SKM-1 (cell line): ENCODE measurements around the gene TBL3.
A peak's percentile ranks its signal among the peaks of the same experiment; 100 is the strongest.
"Not testable (repeated sequence)": the region's sequence is repeated elsewhere in the genome, so short reads cannot be mapped to it uniquely, and the experiment has no call there.

ENCODE experiments used
- DNase-seq: peaks from one replicate; lab custom pipeline; 2025; ENCODE audit not compliant: unreplicated experiment; lab: John Stamatoyannopoulos, UW

The TBL3 gene

DNA sequence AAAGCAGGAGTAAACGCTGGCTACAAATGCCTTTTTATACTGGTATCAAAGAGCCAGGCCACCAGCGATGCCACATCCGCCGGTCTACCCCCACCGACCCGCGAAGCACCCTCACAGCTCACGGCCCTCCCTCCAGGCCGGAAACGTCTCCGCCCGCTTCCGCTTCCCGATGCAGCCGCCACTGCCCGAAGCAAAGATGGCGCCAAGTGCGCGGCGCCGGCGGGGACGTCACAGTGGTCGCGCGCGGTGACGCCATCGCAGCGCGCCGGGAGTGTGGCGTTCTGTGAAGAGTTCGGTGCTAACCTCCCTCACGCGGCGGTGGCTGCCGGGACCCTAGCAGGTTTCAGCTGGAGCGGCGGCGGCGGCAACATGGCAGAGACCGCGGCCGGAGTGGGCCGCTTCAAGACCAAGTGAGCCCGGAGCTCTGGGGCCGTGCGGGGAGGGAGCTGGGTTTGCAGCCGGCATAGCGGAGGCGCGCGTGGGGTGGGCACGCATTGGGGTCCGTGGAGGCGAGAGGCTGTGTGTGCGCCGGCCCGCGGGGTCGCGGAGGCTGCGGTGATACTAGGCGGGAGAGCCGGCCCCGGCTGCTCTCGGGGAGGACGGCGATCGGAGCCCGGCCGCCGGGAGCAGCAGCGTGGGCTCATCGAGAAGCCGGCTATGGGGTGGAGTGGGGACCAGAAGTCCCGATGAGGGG lies at the start of gene TBL3:
Gene TBL3, plus strand, starts transcription at position 258 of the 694 bp plus-strand sequence. Its CDS starts 112 bp downstream, at position 370.
- DNase-seq: peak; percentile 88

GRCh38 chr16:1922357-1922756 lies 49.5 kb upstream of the TBL3 start:
- no peak for DNase-seq

DNA sequence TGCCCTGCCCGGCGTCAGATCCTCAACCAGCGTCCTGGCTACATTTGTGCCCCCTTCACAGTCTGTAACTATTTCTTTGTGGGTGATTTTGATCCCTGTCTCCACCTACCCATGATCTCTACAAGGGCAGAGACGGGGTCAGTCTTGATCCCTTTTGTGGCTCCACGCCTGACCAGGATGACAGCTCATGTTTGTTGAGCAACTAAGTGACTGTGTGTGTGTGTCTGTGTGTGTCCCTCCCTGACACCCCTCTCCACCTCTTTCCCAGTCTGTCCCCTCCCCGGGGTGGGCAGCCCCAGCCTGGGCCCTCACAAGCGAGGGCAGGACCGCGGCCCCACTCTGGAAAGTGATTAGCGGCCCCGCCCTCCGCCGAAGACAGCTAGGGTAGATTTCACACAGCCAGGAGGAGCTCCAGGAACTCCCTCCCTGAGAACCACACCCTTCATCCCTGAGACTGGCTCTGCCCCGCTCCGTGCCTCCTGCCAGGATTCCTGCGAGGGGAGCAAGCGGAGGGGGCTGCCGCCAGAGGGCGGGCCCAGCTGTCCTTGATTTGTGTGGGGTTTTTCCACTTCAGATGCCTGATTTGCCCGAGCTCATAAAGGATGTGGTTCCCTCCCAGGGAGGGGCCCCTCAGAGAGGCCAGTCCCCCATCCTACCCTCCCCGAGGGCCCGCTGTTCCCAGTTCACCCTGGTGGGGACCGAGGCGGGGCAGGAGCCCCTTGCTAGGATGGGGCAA lies 48.4 kb upstream of the TBL3 start:
- DNase-seq: no peak

DNA sequence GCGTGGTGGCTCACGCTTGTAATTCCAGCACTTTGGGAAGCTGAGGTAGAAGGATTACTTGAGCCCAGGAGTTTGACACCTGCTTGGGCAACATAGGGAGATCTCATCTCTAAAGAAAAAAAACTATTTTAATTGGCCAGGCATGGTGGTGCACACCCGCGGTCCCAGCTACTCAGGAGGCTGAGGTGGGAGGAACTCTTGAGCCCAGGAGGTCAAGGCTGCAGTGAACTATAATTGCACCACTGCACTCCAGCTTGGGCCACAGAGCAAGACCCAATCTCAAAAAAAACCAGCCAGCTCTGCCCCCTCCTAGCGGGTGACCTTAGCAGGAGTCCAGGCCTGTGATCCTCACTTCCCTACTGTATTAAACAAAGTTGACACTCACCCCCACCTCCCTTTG lies 47.8 kb upstream of the TBL3 start:
- DNase-seq: no peak

DNA sequence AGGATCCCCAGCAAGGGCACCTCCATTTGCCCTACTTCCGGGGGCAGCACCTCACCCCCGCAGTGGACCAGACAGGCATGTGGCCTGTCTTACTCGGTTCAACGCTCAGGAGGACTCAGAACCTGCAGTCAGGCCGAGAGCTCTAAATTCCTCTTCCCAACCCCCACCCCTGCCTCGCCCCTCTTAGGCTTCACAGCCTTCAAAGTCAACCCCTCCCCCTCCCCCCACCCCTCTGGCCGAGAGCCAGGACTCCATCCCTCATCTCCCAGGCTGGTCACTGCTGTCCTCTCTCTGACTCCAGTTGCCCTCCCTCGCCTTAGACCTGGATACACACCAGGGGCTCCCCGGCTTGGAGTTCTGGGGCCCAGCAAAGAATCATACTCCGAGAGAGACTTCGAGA lies 45.6 kb upstream of the TBL3 start:
- DNase-seq: no peak

- no peak for DNase-seq
Measured at GRCh38 chr16:1929105-1929504, 42.7 kb upstream of the TBL3 start.

DNA sequence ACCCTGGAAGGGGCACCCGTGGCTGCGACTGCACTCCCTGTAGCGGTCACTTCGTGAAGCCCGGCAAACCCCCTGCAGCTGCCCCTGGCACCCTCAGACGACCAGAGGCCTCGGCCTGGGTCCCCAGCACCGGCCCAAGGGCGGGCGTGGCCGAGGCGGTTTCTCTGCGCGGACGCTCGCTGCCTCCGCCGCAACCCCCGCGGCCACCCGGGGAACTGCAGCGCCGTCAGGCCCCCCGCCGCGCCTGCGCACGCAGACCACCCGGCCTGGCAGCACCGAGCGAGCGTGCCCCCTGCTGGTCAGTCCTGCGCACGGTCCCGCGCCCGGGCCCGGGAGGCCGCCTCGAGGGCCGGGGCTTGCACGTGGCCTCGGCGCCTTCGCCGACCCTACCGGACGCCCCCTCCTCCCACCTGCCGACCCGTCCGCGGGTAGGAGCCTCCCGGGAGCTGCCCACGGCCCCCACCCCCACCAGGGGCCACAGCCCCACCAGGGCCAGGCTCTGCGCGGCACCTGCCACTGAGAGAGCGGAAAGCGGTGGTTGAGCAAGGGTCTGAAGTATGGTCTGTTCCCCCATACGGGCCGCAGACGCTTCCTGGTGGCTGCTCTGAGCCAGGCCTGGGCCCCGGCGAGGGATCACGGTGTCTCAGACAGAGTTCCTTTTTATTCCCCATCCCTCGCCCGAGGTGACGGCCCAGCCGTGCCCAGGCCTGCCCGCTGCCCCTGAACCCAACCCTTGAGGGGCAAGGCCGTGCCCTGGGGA lies 42.1 kb upstream of the TBL3 start:
- peak; percentile 58 for DNase-seq

DNA sequence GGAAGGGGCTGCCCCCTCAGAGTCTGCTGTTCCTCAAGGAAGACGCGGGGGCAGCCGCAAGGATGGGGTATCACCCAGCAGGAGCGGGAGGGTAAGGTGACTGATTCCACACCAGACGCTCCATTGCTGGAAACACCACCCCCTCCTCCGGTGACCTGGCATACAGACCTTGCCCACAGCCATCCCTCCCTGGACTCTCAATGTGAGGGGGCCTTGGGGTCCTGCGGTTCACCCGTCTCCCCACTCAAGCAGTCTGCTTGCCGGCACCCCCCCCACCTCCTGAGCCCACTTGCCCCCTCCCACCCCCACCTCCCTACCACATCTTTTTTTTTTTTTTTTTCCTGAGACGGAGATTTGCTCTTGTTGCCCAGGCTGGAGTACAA lies 41.5 kb upstream of the TBL3 start:
- no peak for DNase-seq

DNA sequence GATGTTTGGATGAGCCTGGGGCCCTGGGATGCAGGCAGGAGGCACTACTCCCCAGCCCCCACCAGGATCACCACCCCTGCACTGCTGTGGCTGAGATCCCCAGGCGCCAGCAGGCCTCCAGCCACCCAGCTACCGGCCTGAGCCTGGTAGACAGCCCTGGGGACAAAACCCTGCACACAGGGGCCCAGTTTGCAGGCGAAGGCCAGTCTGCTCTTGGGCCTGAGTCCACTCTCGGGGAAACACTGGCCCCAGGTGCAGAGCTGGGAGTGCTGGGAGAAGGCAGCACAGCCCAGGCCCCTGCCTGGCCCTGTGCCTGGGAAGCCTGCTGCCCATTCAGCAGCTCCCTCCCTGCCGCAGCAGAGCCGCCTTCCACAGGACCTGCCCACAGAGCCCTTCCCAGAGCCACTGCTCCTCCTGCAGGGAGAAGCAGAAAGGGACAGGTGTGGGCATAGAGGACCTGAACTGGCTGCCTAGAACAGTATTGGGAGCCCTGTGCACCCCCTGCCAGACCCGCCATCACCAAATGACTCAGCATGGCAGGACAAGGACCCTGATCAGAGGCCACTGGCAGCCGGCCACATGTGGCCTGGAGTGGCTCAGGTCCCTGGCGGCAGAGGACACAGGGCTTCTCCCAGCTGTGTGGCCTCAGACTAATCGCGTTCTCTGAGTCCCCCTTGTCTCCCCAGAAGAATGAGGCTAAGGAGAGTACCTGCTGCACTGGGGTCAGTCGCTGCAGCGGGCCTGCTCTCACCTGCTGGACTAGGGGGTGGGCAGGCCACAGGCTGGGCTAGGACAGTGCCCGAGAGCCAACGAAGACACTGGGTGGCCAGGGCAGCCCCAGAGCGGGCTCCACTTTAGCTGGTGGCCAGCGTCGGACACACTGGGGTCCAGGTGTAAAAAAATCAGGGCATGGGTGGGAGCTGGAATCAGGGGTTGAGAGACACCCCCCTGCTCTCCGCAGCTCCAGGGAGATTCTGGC lies 39.5 kb upstream of the TBL3 start:
- no peak for DNase-seq

- DNase-seq: no peak
Measured at GRCh38 chr16:1933097-1933661, 38.7 kb upstream of the TBL3 start.

DNA sequence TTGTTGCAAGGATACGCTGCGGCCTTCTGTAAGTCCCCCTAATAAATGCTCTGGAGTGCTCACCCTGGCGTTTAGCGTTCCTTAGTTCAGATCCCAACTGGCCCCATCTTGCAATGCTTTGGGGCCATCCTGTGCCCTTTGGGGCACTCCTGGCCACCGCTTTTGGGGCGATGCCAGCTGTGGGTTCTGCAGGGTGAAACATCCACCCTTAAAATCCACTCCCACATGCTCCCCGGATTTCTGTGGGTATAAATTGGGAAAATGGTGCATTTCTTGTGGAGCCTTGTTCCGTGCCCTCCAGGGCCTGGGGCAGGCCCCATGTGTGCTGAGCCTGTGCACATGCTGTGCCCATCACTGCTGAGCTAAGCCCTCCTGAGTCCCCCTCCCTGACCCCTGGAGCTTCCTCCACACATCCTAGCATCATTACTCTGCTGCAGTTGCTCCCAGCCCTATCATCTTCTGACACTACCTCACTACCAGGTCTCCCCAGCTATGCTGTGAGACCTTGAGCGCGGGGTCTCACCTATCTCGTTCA lies 34.8 kb upstream of the TBL3 start:
- no peak for DNase-seq

DNA sequence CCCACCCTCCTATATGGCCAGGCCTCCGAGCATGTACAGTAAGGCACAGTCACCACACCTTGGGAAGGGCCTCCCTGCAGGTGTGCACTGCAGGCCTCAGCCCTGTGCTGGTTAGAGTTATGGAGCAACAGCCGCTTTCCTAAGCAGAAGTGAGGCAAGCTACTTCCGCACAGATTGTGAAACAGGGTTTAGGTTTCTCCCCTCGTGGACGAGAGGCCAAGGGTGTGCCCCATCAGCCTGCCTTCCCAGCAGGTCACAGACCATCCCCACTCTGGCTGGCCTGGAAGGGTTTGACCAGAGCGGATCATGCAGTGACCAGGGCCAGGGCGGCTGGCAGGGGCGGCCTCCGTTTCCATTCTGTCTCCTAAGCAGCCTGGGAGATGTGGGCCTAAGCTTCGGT lies 33.5 kb upstream of the TBL3 start:
- peak; percentile 83 for DNase-seq

GRCh38 chr16:1938910-1939309 lies 32.9 kb upstream of the TBL3 start:
- no peak for DNase-seq

DNA sequence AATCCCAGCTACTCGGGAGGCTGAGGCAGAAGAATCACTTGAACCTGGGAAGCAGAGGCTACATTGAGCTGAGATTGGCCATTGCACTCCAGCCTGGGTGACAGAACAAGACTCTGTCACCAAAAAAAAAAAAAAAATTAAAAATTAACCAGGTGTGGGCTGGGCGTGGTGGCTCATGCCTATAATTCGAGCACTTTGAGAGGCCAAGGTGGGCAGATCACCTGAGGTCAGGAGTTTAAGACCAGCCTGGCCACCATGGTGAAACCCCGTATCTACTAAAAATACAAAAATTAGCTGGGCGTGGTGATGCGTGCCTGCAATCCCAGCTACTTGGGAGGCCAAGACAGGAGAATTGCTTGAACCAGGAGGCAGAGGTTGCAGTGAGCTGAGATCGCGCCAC lies 32.0 kb upstream of the TBL3 start:
- not testable (repeated sequence) for DNase-seq

- DNase-seq: no peak
Measured at GRCh38 chr16:1940273-1941161, 31.3 kb upstream of the TBL3 start.

GRCh38 chr16:1941162-1942046 lies 30.4 kb upstream of the TBL3 start:
- peak; percentile 47 for DNase-seq

DNA sequence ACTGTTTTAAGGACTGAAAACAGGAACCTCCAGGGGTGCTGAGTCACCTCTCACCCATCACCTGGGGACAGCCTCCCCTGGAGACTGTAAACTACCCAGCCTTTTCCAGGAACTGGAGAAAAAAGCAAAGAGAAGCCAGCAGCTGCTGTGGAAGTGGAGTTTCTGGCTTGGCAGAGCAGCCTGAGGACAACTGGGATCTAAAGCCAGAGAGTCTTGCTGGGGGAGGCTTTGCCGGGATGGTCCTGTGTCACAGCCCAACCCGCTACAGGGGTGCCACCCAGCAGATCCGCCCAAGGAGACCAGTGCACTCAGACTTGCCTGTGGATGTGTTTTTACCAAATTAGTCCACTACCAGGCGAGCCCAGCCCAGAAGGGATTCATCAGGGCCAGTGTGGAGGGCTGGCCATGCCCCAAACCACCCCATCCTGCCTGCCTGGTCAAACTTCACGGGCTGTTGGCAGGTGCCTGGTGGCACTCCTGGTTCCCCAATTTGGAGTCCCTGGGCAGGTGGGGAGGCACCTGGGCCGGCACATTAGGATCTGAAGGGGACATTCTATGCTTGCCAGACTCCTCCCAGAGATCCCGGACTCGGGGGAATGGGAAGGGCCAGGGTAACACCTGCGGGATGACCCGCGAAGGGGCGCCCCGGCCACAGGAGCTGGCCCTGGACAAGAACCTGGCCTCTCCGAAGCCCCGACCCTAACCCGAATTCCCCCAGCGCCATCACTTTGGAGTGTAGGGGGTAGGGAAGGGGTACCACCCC lies 29.6 kb upstream of the TBL3 start:
- DNase-seq: peak; percentile 77
